ENCODE measurements around the gene PLCB3. TPM values are rescaled to one million over a fixed set of nuclear protein-coding genes. Genes with fewer than 3 reads are reported as not detected.

The PLCB3 gene
- total RNA-seq, 1 experiment from 2014 or later: 41.2 TPM

- Histone ChIP-seq H3K27me3 (ENCODE audit: control insufficient read depth, insufficient read depth, low read length) (no peaks in the 10 kb centered on the region), H3K4me3 (ENCODE audit: low read depth in 2 of 2, low read length in 2 of 2) (no peak overlapping the region), H3K36me3 (ENCODE audit: control insufficient read depth, insufficient read depth, low read length) (no peaks in the 10 kb centered on the region; the same call in 1 of the 2 replicates), H3K4me1 (ENCODE audit: control insufficient read depth, insufficient read depth, low read length) (peaks cover 16% of the 10 kb centered on the region), H3K27ac (ENCODE audit: low read length) (no peak overlapping the region), H3K9me3 (ENCODE audit: control insufficient read depth, insufficient read depth, low read depth, low read length) (no peaks in the 10 kb centered on the region)
- intact Hi-C loops (cut with micrococcal nuclease; ENCODE audit: unreplicated experiment) (no loop called here), in situ Hi-C loops (cut with HindIII; ENCODE audit: low pct_unique_long_range_greater_than_20kb, low sequenced_read_pairs) (no loop called here)
- DNase-seq (ENCODE audit: low read depth, low spot score): no peak
- BruUV-seq (replicated peaks): no TSS peak
- TF ChIP-seq, protein P1, sequence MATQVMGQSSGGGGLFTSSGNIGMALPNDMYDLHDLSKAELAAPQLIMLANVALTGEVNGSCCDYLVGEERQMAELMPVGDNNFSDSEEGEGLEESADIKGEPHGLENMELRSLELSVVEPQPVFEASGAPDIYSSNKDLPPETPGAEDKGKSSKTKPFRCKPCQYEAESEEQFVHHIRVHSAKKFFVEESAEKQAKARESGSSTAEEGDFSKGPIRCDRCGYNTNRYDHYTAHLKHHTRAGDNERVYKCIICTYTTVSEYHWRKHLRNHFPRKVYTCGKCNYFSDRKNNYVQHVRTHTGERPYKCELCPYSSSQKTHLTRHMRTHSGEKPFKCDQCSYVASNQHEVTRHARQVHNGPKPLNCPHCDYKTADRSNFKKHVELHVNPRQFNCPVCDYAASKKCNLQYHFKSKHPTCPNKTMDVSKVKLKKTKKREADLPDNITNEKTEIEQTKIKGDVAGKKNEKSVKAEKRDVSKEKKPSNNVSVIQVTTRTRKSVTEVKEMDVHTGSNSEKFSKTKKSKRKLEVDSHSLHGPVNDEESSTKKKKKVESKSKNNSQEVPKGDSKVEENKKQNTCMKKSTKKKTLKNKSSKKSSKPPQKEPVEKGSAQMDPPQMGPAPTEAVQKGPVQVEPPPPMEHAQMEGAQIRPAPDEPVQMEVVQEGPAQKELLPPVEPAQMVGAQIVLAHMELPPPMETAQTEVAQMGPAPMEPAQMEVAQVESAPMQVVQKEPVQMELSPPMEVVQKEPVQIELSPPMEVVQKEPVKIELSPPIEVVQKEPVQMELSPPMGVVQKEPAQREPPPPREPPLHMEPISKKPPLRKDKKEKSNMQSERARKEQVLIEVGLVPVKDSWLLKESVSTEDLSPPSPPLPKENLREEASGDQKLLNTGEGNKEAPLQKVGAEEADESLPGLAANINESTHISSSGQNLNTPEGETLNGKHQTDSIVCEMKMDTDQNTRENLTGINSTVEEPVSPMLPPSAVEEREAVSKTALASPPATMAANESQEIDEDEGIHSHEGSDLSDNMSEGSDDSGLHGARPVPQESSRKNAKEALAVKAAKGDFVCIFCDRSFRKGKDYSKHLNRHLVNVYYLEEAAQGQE (IDR thresholded peaks at IDR 0.05; ENCODE audit: insufficient read depth in 1 of 2, low read depth in 2 of 2, low read length in 1 of 2): no peak
- TF ChIP-seq, protein P2, sequence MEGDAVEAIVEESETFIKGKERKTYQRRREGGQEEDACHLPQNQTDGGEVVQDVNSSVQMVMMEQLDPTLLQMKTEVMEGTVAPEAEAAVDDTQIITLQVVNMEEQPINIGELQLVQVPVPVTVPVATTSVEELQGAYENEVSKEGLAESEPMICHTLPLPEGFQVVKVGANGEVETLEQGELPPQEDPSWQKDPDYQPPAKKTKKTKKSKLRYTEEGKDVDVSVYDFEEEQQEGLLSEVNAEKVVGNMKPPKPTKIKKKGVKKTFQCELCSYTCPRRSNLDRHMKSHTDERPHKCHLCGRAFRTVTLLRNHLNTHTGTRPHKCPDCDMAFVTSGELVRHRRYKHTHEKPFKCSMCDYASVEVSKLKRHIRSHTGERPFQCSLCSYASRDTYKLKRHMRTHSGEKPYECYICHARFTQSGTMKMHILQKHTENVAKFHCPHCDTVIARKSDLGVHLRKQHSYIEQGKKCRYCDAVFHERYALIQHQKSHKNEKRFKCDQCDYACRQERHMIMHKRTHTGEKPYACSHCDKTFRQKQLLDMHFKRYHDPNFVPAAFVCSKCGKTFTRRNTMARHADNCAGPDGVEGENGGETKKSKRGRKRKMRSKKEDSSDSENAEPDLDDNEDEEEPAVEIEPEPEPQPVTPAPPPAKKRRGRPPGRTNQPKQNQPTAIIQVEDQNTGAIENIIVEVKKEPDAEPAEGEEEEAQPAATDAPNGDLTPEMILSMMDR (IDR thresholded peaks at IDR 0.05): no peak
- TF ChIP-seq SIN3A (IDR thresholded peaks at IDR 0.05; ENCODE audit: borderline replicate concordance, insufficient read depth, low read depth, low read length) (no peak), POLR2AphosphoS5 (IDR thresholded peaks at IDR 0.05; ENCODE audit: low read depth, low read length) (no peak), TCF7L2 (IDR thresholded peaks at IDR 0.05; ENCODE audit: low read depth, low read length) (no peak)
- POLR2A ChIA-PET: no interaction called here
- CTCF ChIA-PET: no interaction called here
- no peak for ATAC-seq
These were observed 14.1 kb downstream of the PLCB3 start for GRCh38 chr11:64265176-64266160.

GRCh38 chr11:64266339-64266738 is 15.0 kb downstream of the PLCB3 start:
- Histone ChIP-seq H3K27ac (ENCODE audit: low read length) (no peak overlapping the region), H3K27me3 (ENCODE audit: control insufficient read depth, insufficient read depth, low read length) (no peaks in the 10 kb centered on the region), H3K9me3 (ENCODE audit: control insufficient read depth, insufficient read depth, low read depth, low read length) (no peaks in the 10 kb centered on the region), H3K4me1 (ENCODE audit: control insufficient read depth, insufficient read depth, low read length) (peaks cover 16% of the 10 kb centered on the region), H3K4me3 (ENCODE audit: low read depth in 2 of 2, low read length in 2 of 2) (no peak overlapping the region), H3K36me3 (ENCODE audit: control insufficient read depth, insufficient read depth, low read length) (no peaks in the 10 kb centered on the region; the same call in 1 of the 2 replicates)
- intact Hi-C loops (cut with micrococcal nuclease; ENCODE audit: unreplicated experiment) (no loop called here), in situ Hi-C loops (cut with HindIII; ENCODE audit: low pct_unique_long_range_greater_than_20kb, low sequenced_read_pairs) (no loop called here)
- ATAC-seq (no peak), DNase-seq (ENCODE audit: low read depth, low spot score) (no peak)
- ChIA-PET CTCF (no interaction called here), POLR2A (no interaction called here)
- TF ChIP-seq, protein P2 (IDR thresholded peaks at IDR 0.05): no peak
- TF ChIP-seq SIN3A (IDR thresholded peaks at IDR 0.05; ENCODE audit: borderline replicate concordance, insufficient read depth, low read depth, low read length) (no peak), POLR2AphosphoS5 (IDR thresholded peaks at IDR 0.05; ENCODE audit: low read depth, low read length) (no peak), TCF7L2 (IDR thresholded peaks at IDR 0.05; ENCODE audit: low read depth, low read length) (no peak)
- TF ChIP-seq, protein P1 (IDR thresholded peaks at IDR 0.05; ENCODE audit: insufficient read depth in 1 of 2, low read depth in 2 of 2, low read length in 1 of 2): no peak
- no TSS peak for BruUV-seq (replicated peaks)

All from Panc1 (cell line).